ENCODE results near the gene ERCC1. TPM values are rescaled to one million over a fixed set of nuclear protein-coding genes. Genes with fewer than 3 reads are reported as not detected.

The ERCC1 gene
- total and polyA plus RNA-seq, 2 of the 13 experiments (the other 11 are each of a cell fraction or from before 2014, with no cell fraction given) = 40.0 to 66.4 TPM

GRCh38 chr19:45406226-45407090 lies 17.3 kb downstream of the ERCC1 start, which contains the start of gene POLR1G (continued):
- no peak for TF ChIP-seq ONECUT2 (CRISPR knock-in tag; IDR thresholded peaks at IDR 0.05)
- no peak for TF ChIP-seq PCBP2 (optimal IDR thresholded peaks at IDR 0.05; ENCODE audit: low read depth, low read length, poor library complexity, severe bottlenecking)
- no peak for TF ChIP-seq ZSCAN31 (CRISPR knock-in tag; IDR thresholded peaks at IDR 0.05; ENCODE audit: low read depth)
- no peak for TF ChIP-seq ZBTB49 (CRISPR knock-in tag; IDR thresholded peaks at IDR 0.05; ENCODE audit: borderline replicate concordance)
- TF ChIP-seq MLX (CRISPR knock-in tag; IDR thresholded peaks at IDR 0.05) = 0 out of 2 replicates have a peak, but pooled peaks have one; percentile 10
- TF ChIP-seq RELA (CRISPR knock-in tag; IDR thresholded peaks at IDR 0.05) = no peak
- peak; percentile 53; the same call in 1 of the 2 replicates for TF ChIP-seq SMAD3 (CRISPR knock-in tag; IDR thresholded peaks at IDR 0.05)
- TF ChIP-seq ARID3A (IDR thresholded peaks at IDR 0.05; ENCODE audit: low read depth, low read length) = no peak
- peak; percentile 87 for TF ChIP-seq MNT (IDR thresholded peaks at IDR 0.05)
- TF ChIP-seq CC2D1A (CRISPR knock-in tag; IDR thresholded peaks at IDR 0.05) = no peak
- TF ChIP-seq CEBPB (IDR thresholded peaks at IDR 0.05; ENCODE audit: borderline replicate concordance, low read depth, low read length) = no peak
- peak in 1 of 2 experiments; percentile 47; a peak in 1 of 4 replicates for TF ChIP-seq EP300 (IDR thresholded peaks at IDR 0.05; ENCODE audit: low read depth in 2 of 2, low read length in 2 of 2)
- no peak for TF ChIP-seq EP300 (CRISPR knock-in tag; IDR thresholded peaks at IDR 0.05; ENCODE audit: borderline replicate concordance)
- TF ChIP-seq JDP2 (CRISPR knock-in tag; IDR thresholded peaks at IDR 0.05; ENCODE audit: borderline replicate concordance) = no peak
- TF ChIP-seq RERE (CRISPR knock-in tag; IDR thresholded peaks at IDR 0.05; ENCODE audit: low read depth) = no peak
